Fibroblast of skin of left quadriceps (primary cell): Measurements from ENCODE around the gene BATF2.
"Not testable (repeated sequence)": the region's sequence is repeated elsewhere in the genome, so short reads cannot be mapped to it uniquely, and the experiment has no call there.

Experiments
- DNase-seq, 2 experiments: peaks; one replicate each; pipeline ENCODE4 v3.0.0-alpha.2; 2013; ENCODE audit warnings: low read depth in 2 of 2

The BATF2 gene, protein sequence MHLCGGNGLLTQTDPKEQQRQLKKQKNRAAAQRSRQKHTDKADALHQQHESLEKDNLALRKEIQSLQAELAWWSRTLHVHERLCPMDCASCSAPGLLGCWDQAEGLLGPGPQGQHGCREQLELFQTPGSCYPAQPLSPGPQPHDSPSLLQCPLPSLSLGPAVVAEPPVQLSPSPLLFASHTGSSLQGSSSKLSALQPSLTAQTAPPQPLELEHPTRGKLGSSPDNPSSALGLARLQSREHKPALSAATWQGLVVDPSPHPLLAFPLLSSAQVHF

DNA sequence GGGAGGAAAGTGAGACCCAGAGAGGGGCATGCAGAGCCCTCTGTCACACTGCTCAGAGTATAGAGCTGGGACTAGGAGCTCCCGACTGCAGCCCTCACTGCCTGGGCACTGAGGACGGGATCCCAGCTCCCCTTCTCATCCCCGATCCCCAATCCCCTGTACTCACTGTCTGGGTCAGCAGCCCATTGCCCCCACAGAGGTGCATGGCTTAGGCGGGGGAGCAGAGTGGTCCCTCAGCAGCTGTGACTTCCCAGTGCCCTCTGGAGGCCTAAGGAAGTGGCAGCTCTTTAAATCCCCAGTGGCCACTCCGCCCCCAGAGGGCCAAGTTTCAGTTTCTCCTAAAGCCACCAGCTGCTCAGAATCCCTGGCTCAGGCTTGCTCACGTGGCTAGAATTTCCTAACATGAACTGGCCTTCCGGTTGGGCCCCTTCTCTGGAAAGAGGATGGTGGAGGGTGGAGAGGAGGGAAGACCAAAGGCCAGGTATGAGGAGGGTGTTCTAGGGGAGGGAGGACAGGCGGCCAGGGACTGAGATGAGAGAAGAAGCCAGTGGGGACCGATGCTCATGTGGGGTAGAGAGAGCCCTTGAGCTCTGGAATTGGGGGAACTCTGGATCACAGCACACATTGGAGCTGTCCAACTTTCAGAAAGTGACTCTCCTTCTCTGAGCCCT lies at the start of gene BATF2:
TSS of gene BATF2 (minus strand) at position 262 of the 671 bp plus-strand sequence. CDS start at position 205, 57 bp downstream.
- DNase-seq: no peak

DNA sequence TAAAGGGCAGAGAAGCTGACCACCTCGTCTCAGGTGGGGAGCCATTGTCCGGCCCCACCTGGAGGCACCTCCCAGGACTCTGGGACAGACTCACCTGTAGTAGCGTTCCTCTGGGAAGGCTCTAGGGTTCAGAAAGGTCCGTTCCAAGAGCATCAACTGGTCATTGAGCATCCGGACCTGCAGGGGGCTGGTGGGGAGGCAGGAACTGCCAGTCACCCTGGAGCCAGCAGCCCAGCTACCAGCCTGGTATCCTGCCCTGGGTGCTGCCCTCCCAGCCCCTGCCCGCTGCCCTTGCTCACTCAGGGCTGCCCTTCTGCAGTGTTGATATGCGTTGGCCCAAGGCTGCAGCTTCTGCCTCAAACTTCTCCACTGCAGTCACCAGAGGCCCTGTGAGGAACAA lies 49.0 kb upstream of the BATF2 start:
- DNase-seq: no peak

DNA sequence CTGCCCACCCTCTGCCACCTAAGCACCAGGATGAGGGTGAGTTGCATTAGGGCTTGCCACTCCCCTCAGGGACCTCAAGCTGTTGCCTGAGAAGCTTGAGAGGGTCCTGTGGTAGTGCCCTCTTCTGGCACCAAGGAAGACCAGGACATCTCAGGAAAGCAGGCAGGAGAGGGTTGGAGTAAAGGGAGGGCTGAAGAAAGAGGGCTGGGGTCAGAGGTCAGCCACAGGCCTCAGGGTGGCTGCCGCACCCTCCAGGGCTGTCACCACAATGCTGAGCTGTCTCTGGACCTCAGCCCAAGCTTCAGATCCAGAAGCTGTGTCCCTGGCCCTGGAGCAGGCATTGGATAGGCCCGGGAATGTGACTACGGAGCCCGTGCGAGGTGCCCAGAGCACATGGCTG lies 48.3 kb upstream of the BATF2 start:
- no peak for DNase-seq

DNA sequence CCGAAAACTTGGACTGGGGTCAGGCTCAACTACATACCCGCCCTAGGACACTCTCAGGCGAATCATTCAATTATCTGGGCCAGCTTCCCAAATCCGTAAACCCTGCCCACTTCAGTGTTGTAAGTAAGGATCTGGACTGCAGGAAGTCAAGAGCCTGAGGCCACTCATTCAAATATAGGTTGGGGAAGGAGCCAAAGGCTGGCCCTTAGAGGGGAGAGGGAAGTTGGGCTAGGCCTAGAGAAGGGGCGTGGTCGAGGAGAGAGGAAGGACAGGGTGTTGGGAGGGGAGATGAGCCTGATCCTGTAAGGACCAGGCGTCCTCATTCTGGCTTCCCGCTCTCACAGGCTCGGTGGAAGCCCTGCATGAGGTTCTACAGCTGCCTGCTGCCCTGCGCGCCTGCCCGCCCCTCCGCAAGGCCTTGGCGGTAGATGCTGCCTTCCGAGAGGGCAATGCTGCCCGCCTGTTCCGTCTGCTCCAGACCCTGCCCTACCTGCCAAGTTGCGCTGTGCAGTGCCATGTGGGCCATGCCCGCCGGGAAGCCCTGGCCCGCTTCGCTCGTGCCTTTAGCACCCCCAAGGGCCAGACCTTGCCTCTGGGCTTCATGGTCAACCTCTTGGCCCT lies 47.2 kb upstream of the BATF2 start:
- DNase-seq: no peak

DNA sequence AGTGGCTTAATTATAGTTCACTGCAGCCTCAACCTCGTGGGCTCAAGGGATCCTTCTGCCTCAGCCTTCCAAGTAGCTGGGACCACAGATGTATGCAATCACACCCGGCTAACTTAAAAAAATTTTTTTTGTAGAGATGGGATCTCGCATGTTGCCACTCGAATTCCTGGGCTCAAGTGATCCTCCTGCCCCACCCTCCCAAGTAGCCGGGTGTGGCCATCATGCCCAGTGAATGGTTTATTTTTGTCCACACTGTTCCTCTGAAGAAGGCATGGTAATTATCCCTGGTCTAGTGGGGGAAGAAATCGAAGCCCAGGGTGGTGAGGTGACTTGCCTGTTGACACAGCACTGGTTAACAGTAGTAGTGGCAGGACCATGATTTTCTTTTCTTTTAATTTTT lies 46.1 kb upstream of the BATF2 start:
- no peak for DNase-seq

DNA sequence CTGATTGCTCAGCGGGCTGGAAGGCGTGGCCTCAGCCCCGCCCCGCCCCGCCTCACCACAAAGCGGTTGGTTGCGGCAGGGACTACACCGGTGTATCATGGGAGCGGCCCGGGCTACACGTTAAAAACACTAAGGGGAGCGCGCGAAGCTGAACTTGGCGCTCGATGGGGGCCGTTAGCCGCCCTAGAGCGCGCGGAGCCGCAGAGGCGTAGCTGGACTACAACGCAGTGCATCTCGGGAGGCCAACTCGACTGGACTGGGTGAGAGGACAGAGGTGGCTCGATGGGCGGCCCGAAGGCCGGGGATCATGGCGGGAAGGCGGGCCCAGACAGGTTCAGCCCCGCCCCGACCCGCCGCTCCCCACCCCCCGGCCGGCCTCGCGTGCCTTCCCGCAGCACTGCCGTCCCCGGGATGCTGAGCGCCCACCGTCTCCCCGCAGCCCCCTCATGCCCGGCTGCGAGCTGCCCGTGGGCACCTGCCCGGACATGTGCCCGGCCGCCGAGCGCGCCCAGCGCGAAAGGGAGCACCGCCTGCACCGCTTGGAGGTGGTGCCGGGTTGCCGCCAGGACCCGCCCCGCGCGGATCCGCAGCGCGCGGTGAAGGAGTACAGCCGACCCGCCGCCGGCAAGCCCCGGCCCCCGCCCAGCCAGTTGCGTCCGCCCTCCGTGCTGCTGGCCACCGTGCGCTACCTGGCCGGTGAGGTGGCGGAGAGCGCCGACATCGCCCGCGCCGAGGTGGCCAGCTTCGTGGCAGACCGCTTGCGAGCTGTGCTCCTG lies 44.3 kb upstream of the BATF2 start, which contains the start of gene SAC3D1:
TSS of gene SAC3D1 (plus strand) at position 364 of the 776 bp plus-strand sequence. CDS start at position 447, 83 bp downstream.
- DNase-seq: peak; percentile 86

DNA sequence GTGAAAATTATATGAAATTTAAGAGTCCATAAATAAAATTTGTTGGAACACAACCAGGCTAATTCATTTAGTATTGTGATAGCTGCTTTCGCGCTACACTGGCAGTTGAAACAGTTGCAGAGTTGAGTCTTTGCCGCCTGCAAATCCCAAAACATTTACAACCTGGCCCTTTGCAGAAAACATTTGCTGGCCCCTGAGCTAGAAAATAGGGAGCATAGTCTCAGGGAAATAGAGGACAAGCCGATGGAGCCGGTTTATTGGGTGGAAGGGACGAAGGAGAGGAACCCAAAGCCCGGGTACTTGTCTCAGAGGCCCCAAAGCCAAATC lies 43.7 kb upstream of the BATF2 start:
- no peak for DNase-seq

DNA sequence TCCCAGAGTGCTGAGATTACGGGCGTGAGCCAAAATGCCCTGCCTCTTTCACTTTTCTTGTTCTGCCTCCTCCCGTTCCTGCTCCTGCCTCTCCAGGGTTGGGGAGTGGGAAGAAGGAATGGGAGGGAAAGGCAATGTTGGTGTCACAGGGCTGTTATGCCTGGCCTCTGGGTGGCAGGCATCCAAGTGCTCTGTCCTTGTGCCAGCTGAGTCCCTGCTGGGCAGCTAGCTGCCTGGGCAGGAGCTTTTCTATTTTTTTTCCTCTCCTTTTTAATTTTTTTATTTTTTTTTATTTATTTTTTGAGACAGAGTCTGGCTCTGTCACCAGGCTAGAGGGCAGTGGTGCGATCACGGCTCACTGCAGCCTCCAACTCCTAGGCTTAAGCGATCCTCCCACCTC lies 40.2 kb upstream of the BATF2 start:
- no peak for DNase-seq

DNA sequence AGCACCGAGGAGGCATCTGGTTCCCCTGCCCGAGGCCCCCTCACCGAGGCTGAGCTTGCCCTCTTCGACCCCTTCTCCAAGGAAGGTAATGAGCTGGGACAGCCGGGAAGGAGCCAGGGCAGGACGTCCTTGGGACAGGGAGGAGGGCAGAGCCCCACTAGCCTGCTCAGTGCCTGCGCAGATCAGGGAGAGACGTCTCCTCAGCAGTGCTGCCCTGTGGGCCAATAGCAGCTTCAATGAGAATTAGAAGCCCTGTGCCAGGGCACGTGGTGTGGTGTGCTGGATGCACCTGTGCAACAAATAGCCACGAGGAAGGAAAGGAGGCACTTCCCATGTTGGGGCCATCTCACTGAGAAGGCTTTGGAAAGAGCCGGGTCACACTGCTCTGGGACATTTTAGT lies 38.8 kb upstream of the BATF2 start:
- no peak for DNase-seq

DNA sequence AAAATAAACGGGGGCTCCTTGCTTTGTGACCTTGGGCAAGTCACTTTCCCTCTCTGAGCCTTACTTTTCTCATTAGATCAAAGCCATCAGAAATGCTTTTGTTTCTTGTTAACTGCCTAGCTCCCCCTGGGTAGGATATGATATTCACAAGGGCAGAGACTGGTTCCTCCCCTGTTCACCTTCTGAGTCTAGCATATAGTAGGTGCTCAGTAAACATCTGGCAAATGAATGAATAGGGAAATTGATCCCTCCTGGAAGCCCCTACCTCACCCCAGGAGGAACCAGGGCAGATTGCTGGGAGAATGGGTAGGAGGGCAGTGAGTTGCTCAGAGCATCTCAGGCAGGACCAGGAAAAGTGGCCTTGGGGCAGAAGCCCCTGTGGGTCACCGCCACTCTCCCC lies 37.7 kb upstream of the BATF2 start:
- no peak for DNase-seq

DNA sequence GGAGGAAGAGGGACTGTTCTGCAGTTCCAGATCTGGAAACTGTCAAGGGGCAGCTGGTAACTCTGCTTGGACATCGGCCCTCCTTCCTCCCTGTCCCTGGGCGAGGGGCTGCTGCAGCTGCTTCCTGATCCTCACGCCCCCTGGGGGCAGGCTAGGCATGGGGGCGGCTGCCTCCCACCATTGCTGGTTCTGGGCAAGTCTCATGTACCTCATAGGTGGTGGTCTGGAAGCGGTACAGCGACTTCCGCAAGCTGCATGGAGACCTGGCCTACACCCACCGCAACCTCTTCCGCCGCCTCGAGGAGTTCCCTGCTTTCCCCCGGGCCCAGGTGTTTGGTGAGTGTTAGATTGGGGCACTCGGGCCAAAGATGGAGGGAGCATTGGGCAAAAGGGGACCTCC lies 35.4 kb upstream of the BATF2 start:
- no peak for DNase-seq

DNA sequence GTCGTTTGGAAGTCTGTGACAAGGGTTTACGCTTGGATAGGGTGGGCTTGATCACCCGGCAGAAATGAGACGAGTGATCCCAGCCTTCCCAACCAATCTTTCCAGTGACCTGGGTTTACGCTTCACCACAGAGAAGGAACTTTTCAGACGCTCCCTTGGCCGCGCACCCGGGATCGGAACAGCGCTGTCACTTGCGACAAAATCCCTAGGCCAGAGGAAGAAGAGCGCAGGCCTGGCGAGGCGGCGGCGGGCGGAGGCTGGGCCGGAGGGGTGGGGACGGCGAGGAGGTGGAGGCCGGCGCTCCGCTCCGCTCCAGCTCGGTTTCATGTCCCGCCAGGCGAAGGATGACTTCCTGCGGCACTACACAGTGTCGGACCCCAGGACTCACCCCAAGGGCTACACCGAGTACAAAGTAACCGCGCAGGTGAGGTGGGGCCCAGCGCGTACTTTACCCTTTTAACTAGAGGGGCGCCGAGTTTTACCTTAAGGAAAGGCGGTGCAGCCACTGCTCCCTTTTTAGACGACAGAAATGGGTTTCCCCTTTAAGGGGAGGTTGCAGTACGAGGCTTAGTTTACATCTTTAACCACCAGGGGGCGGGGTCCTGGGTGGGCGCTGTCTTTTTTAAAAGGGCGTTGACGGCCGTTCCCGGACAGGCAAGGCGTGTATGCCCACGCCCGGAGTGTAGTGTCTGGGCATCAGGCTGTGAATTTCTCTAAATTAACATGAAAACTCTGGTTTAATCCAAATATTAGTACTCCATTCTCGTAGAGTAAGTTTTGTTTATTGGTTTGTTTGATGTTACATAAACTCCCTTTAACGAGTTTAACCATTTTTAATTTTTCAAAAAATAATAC lies 30.7 kb upstream of the BATF2 start, which contains the start of gene SNX15:
TSS of gene SNX15 (plus strand) at position 227 of the 855 bp plus-strand sequence. CDS start at position 326, 99 bp downstream.
- DNase-seq: peak; percentile 93 to 94

DNA sequence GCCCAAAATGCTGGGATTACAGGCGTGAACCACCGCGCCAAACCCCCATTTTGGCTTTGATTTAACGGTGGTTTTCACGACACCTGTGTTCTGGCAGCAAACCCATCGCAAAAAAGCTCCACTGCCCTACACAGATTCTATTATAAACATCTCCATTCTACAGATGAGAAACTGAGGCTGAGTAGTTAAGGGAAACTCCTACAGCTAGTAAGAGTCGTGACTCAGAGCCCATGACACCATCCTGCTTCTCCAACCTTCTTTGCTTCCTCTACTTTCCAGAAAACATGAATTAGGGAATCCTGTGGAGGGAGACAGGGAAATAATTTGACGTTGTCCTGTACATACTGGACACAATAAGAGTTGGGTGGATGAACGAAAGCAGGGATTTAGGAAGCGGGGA lies 30.0 kb upstream of the BATF2 start:
- no peak for DNase-seq

DNA sequence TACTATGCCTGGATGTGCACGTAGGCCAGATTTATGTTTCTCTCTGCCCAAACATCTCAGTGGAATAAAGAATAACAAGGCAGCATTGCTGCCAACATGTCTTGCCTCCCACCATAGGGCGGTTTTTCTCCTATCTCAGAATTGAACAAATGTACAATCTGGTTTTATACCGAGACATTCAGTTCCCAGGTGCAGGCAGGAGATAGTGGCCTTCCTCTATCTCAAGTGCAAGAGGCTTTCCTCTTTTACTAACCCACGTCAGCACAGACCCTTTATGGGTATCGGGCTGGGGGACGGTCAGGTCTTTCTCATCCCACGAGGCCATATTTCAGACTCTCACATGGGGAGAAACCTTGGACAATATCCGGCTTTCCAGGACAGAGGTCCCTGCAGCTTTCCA lies 26.7 kb upstream of the BATF2 start:
- DNase-seq: not testable (repeated sequence)

DNA sequence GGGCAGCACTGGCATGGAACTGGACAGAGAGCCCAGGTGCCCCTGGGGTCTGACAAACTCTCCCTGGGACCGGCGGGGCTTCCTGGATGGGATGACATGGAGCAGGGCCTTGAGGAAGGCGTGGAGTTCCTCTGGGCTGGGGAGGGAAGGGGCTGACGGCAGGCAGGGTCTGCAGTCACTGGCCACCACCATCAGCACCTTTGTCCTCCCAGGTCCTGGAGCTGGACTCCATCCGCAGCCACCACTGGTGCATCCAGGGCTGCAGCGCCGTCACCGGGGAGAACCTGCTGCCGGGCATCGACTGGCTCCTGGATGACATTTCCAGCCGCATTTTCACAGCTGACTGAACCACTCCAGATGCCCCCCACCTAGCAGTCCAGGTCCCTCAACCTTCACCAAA lies 24.7 kb upstream of the BATF2 start:
- DNase-seq: no peak

DNA sequence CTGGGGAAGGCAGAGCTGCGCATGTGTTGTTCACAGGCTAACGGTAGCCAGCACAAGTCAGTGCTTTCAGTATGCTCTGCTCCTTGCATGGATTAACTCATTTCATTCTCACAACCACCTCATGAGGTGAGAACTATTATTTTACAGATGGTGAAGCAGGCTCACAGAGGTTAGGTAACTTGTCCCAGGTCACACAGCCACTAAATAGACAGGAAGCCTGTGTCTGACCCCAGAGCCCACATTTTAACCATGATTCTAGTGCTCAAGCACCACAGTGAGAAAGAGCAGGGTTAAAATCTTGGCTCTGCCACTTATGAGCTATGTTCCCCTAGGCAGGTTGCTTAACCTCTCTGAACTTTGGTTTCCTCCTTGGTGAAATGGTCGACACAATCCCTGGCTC lies 24.2 kb upstream of the BATF2 start:
- no peak for DNase-seq

DNA sequence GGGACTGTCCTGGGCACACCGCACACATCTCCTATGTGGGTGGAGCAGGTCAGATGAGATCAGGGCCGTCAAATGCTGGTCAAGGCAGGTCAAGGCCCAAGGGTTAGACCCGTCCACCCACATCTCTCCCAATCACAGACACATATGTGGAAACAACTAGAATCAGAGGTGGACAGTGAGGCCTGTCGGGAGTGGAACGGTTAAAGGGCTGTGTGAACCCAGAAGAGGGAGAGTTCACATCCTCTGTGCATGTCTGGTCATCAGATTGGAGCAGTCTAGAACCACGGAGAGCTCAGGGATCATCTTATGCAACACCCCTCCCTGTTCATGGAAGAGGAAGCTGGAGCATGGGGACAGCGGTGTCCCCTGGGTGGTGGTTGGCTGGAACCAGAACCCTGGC lies 23.1 kb upstream of the BATF2 start:
- DNase-seq: no peak

DNA sequence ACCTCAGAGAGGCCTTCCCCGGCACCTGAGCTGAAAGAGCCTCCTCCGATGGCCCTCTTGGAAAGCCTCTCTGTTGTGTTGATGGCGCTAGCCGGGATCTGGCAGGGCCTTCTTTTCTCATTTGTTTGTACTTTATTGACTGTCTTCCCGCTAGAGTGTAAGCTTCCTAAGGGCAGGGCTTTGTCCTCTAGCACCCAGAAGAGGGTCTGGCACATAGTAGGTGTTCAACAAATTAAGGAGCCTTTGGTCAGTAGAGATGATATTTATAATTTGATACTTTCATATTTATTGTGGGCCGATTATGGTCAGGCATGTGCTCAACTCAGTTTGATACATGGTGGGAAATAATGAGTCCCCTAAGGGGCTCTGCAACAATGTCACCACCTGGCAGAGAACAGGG lies 21.2 kb upstream of the BATF2 start:
- no peak for DNase-seq

DNA sequence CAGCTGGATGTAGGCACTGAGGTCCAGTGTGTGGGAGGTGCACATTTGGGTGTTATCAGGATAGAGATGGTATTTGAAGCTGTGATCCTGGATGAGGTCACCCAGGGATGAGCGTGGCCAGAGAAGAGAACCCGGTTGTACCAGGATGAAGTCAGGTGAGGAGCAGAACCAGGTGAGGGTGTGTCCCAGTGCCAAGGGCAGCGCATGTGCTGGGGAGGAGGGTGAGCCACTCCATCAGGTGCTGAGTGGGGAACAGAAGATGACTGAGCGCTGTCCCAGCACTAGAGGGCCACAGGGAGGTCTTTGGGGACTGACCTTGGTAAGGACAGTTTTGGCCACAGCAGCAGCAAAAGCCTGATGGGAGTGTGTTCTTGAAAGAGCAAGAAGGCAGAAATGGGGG lies 19.9 kb upstream of the BATF2 start:
- DNase-seq: no peak

DNA sequence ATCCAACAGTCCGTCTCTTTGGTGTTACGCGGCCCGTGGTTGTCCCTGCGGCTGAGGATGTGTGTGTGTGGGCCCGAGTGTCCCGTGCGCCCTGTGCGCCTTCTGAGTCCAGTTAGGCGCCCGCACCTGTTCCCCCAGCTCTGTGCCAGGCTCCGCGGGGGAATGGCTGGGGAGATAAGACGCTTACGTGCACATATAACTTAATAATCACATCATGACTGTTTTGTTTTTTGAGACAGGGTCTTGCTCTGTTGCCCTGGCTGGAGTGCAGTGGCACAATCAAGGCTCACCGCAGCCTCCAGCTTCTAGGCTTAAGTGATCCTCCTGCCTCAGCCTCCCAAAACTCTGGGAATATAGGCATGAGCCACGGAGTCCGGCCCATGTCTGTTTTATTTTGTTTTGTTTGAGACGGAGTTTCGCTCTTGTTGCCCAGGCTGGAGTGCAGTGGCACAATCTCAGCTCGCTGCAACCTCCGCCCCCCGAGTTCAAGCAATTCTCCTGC lies 18.0 kb upstream of the BATF2 start:
- no peak for DNase-seq
